Myocyte (in vitro differentiated cells): ENCODE data around the gene CMIP. TPM values are rescaled to one million over a fixed set of nuclear protein-coding genes. Genes with fewer than 3 reads are reported as not detected.
"Not testable (repeated sequence)": the region's sequence is repeated elsewhere in the genome, so short reads cannot be mapped to it uniquely, and the experiment has no call there.

Source experiments
- DNase-seq: peaks from one replicate; pipeline ENCODE4 v3.0.0-alpha.2; 2012; ENCODE audit warnings: low read depth
- total RNA-seq: library from RNA; depleted of rRNA; stranded (reverse); fragments of >200 nt; gene quantifications from 2 replicates; pipeline ENCODE4 v1.2.3, GENCODE V29; 2014

The CMIP gene
- total RNA-seq, 1 donor from 2014 or later: 13.5 TPM

GRCh38 chr16:81421126-81421525 is 23.5 kb upstream of the CMIP start:
- DNase-seq: no peak

- DNase-seq: no peak
These were observed 23.1 kb upstream of the CMIP start for GRCh38 chr16:81421536-81421935.

GRCh38 chr16:81422153-81422552 is 22.5 kb upstream of the CMIP start:
- DNase-seq: not testable (repeated sequence)

- DNase-seq: no peak
These were observed 19.8 kb upstream of the CMIP start for GRCh38 chr16:81424771-81425170.

GRCh38 chr16:81427219-81427618 is 17.4 kb upstream of the CMIP start:
- DNase-seq: no peak

- peak; percentile 59 for DNase-seq
These were observed 15.5 kb upstream of the CMIP start for GRCh38 chr16:81429045-81429521.

- DNase-seq: peak; percentile 54
These were observed 12.9 kb upstream of the CMIP start for GRCh38 chr16:81431554-81432353.

- DNase-seq: peak; percentile 46
These were observed 11.6 kb upstream of the CMIP start for GRCh38 chr16:81432937-81433557.

- DNase-seq: no peak
These were observed 9.5 kb upstream of the CMIP start for GRCh38 chr16:81435103-81435502.

- DNase-seq: no peak
These were observed 9.0 kb upstream of the CMIP start for GRCh38 chr16:81435567-81435966.

GRCh38 chr16:81436386-81436785 is 8.2 kb upstream of the CMIP start:
- no peak for DNase-seq

- DNase-seq: no peak
These were observed 6.7 kb upstream of the CMIP start for GRCh38 chr16:81437865-81438264.

- no peak for DNase-seq
These were observed 3.5 kb upstream of the CMIP start for GRCh38 chr16:81440888-81441761.

- DNase-seq: no peak
These were observed 2.2 kb upstream of the CMIP start for GRCh38 chr16:81442220-81442915.

GRCh38 chr16:81442916-81443687 is 1.5 kb upstream of the CMIP start:
- no peak for DNase-seq

GRCh38 chr16:81443688-81444447 is 740 bp upstream of the CMIP start:
- DNase-seq: no peak

- peak; percentile 30 for DNase-seq
These were observed 744 bp downstream of the CMIP start for GRCh38 chr16:81445143-81445961.
